T-helper 2 cell treated with Interferon-gamma antibody and Interleukin-4, amounts not matched to agents 5 μg/mL and 100 μg/mL, for 36 hours (primary cell): ENCODE results near the gene CCDC178.

Experiments used
- DNase-seq: peaks from one replicate; pipeline ENCODE4 v3.0.0; 2021; ENCODE audit warnings: low spot score
- H3K27ac Mint-ChIP-seq: one replicate; pipeline ENCODE4 v1.8.0; 2021; ENCODE audit warnings: mild to moderate bottlenecking, mixed read lengths
- H3K27me3 Mint-ChIP-seq: one replicate; pipeline ENCODE4 v1.8.0; 2021; ENCODE audit warnings: low read depth, mixed read lengths
- H3K36me3 Mint-ChIP-seq: one replicate; pipeline ENCODE4 v1.8.0; 2021; ENCODE audit warnings: low read depth, mixed read lengths
- H3K4me1 Mint-ChIP-seq: one replicate; pipeline ENCODE4 v1.8.0; 2021; ENCODE audit warnings: low read depth, mixed read lengths
- H3K4me3 Mint-ChIP-seq: one replicate; pipeline ENCODE4 v1.8.0; 2022; ENCODE audit warnings: mild to moderate bottlenecking, moderate library complexity, mixed read lengths
- H3K9me3 Mint-ChIP-seq: one replicate; pipeline ENCODE4 v1.8.0; 2021; ENCODE audit warnings: mixed read lengths

The CCDC178 gene

DNA sequence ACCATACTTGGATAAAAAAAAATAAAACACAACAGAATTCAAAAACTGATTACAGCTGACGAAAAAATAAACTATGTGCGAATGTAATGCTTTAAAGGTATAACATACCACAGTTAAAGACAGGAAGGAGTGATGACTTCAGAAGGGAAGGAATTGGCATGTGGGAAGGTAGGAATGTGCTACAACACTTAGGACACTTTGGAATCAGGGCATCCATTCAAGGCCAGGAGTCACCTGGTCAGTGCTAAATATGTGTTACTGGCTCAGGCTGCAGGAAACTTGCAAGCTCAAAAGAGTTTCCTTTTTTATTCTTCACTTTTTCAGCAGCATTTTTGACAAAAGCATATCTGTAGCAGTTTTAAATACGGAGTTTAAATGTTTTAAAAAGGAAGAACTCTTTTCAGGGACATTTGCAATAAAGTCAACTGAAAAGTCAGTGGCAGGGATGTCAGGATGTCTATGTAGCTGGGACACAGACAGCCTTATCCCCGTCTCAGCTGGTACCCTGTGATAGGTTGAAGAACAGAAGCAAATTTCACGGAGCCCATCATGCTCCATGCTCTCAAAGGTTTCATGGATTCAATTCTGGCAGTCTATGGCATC is 529.7 kb downstream of the CCDC178 start:
- Mint-ChIP-seq H3K9me3 (peaks cover 9% of the 10 kb centered on the region), H3K36me3 (no peaks in the 10 kb centered on the region), H3K4me3 (no peak overlapping the region), H3K27me3 (no peaks in the 10 kb centered on the region), H3K4me1 (no peaks in the 10 kb centered on the region), H3K27ac (no peak overlapping the region)
- no peak for DNase-seq

DNA sequence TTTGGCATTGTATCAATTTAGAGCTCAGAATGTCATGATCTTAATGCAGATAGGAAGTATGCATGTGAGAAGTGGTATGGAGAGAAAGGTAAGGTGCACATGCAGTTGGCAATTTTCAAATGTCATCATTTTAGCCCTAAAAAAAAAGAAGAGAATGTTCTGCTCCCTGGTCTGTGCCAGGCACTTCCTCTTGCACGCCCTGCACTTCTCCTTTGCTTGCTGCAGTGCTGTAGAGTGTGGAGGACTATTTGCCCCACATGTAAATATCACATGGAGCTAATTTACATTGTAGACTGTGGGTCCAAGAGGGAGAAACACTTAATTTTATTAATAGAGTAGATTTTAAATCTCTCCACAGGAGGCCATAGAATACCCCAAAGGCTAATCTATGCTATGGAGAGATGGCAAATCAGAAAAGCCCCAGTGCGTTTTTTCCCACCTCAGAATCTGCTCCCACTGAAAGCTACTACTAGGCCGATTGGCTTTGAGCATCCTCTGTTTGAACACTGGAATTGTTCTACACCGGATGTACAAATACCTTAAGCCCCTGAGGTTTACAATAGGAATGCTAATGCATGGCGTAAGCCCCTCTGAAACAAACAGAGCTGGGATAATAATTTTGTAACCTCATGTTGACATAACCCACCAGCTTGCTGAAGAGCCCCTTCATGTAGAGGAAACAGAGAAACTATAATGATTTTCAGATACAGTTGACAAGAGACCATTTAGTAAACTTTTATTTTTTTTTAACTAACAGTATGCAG is 530.5 kb downstream of the CCDC178 start:
- no peak overlapping the region for H3K27ac Mint-ChIP-seq

GRCh38 chr18:32908424-32908805 is 532.1 kb downstream of the CCDC178 start:
- no peak for DNase-seq
- Mint-ChIP-seq H3K9me3 (peaks cover 10% of the 10 kb centered on the region), H3K36me3 (no peaks in the 10 kb centered on the region), H3K27ac (no peak overlapping the region), H3K4me3 (no peak overlapping the region), H3K4me1 (no peaks in the 10 kb centered on the region), H3K27me3 (no peaks in the 10 kb centered on the region)

More for the DNA sequence above, 530.5 kb downstream of the CCDC178 start:
- H3K27me3 Mint-ChIP-seq = no peaks in the 10 kb centered on the region
- H3K4me1 Mint-ChIP-seq = no peaks in the 10 kb centered on the region
- DNase-seq = no peak
- peaks cover 10% of the 10 kb centered on the region for H3K9me3 Mint-ChIP-seq
- H3K4me3 Mint-ChIP-seq = no peak overlapping the region
- H3K36me3 Mint-ChIP-seq = no peaks in the 10 kb centered on the region

DNA sequence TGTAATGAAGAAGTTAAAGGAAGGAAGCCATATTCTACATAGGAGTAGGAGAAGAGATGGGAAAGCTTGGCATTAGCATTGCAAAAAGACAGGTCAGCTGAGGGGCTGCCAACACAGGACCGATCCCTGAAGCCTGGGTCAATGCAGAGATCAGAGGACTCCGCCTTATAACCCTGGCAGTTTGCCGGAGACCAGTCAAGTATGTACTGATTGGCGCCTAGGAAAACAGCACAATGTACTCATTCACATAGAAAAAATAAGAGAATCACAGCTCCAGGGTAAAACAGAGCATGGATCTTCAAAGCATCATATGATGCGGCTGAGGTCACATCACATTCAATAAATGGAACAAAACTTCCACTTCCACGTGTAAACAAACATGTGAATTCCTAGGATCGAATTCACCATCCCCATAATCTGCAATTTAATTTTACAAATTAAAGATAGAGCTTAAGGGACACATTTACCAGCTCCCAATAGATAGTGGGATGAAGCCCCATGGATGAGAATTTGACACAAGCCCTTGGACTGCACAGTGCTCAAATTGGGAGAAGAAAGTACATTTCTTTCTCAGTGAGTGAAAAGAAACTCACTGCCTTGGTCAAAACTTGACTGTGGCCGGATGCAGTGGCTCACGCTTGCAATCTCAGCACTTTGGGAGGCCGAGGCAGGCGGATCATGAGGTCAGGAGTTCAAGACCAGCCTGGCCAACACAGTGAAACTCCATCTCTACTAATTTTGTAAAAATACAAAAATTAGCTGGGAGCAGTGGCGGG is 532.7 kb downstream of the CCDC178 start:
- Mint-ChIP-seq H3K27me3 (no peaks in the 10 kb centered on the region), H3K27ac (no peak overlapping the region), H3K9me3 (peaks cover 10% of the 10 kb centered on the region), H3K36me3 (no peaks in the 10 kb centered on the region), H3K4me1 (no peaks in the 10 kb centered on the region), H3K4me3 (no peak overlapping the region)
- DNase-seq = no peak

GRCh38 chr18:32907311-32907585 is 533.3 kb downstream of the CCDC178 start:
- Mint-ChIP-seq H3K27me3 (no peaks in the 10 kb centered on the region), H3K4me1 (no peaks in the 10 kb centered on the region), H3K4me3 (no peak overlapping the region), H3K27ac (no peak overlapping the region), H3K9me3 (peaks cover 10% of the 10 kb centered on the region), H3K36me3 (no peaks in the 10 kb centered on the region)
- no peak for DNase-seq

DNA sequence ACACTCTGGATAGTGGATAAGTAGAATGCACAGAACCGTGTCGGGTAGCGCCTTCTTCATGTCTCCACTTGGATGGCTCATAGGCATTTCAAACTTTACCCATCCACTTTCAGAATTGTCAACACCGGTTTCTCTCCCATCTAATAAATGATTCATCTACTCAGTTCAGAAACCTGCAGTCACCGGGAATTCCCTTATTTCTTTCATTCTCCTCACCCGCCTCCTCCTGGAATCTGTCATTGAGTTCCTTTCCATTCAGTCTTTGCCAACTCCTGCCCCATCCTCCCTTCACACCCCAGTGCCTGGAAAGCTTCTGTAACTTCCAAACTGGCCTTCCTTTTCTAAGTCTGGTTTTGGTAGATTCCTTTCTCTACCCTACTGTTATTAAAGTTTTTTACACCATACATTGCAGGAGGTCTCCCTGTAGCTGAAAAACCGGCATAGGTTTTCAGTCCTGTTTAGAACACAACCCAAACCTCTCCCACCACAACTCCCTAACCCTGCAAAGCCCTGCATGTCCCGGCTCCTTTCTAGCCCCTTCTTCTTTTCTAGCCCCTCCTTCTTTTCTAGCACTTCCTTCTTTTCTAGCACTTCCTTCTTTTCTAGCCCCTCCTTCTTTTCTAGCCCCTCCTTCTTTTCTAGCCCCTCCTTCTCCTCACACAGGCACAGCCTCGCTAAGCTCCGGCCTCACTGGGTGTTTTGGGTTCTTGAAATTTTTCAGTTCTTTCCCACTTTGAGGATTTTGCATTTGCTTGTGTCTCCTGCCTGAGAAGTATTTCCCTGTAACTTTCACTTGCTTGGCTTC is 533.8 kb downstream of the CCDC178 start:
- Mint-ChIP-seq H3K4me3 (no peak overlapping the region), H3K4me1 (no peaks in the 10 kb centered on the region), H3K27ac (no peak overlapping the region), H3K27me3 (no peaks in the 10 kb centered on the region), H3K9me3 (peaks cover 10% of the 10 kb centered on the region), H3K36me3 (no peaks in the 10 kb centered on the region)
- DNase-seq = no peak

GRCh38 chr18:32905651-32906050 is 534.9 kb downstream of the CCDC178 start:
- H3K27me3 Mint-ChIP-seq = no peaks in the 10 kb centered on the region
- H3K4me1 Mint-ChIP-seq = no peaks in the 10 kb centered on the region
- H3K4me3 Mint-ChIP-seq = no peak overlapping the region
- H3K36me3 Mint-ChIP-seq = no peaks in the 10 kb centered on the region
- no peak overlapping the region for H3K27ac Mint-ChIP-seq
- no peak for DNase-seq
- peaks cover 10% of the 10 kb centered on the region for H3K9me3 Mint-ChIP-seq

- H3K4me1 Mint-ChIP-seq = no peaks in the 10 kb centered on the region
- peaks cover 10% of the 10 kb centered on the region for H3K9me3 Mint-ChIP-seq
- H3K27me3 Mint-ChIP-seq = no peaks in the 10 kb centered on the region
- H3K27ac Mint-ChIP-seq = no peak overlapping the region
- no peaks in the 10 kb centered on the region for H3K36me3 Mint-ChIP-seq
- DNase-seq = no peak
- H3K4me3 Mint-ChIP-seq = no peak overlapping the region
Observed at GRCh38 chr18:32902568-32903330, 537.8 kb downstream of the CCDC178 start.

GRCh38 chr18:32899819-32900218 is 540.7 kb downstream of the CCDC178 start:
- Mint-ChIP-seq H3K4me3 (no peak overlapping the region), H3K4me1 (no peaks in the 10 kb centered on the region), H3K27me3 (no peaks in the 10 kb centered on the region), H3K27ac (no peak overlapping the region), H3K36me3 (no peaks in the 10 kb centered on the region), H3K9me3 (peaks cover 9% of the 10 kb centered on the region)
- DNase-seq = no peak

DNA sequence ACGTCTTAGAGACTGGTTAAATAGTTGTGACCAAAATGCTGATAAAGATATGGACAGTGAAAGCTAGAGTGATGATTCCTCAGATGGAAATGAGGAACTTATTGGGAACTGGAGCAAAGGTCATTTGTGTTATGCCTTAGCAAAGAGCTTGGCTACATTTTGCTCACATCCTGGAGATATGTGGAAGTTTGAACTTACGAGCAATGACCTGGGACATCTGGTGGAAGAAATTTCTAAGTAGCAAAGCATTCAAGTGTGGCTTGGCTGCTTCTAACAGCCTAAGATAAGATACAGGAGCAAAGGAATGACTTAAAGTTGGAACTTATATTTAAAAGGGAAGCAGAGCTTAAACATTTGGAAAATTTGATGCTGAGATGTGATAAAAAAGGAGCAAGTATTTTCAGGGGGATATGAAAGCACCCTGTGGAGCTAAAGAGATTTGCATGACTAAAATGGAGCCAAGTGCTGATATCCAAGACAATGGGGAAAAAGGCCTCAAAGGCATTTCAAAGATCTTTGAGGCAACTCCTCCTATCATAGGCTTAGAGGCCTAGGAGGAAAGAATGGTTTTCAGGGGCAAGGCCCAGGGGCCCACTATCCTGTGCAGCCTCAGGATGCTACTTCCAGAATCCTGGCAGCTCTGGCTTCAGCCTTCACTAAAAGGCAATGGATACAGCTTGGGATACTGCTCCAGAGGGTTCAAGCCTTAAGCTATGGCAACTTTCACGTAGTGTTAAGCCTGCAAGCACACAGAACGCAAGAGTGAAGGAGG is 543.6 kb downstream of the CCDC178 start:
- DNase-seq = no peak
- Mint-ChIP-seq H3K36me3 (no peaks in the 10 kb centered on the region), H3K27ac (no peak overlapping the region)

GRCh38 chr18:32893915-32894314 is 546.6 kb downstream of the CCDC178 start:
- H3K27me3 Mint-ChIP-seq = no peaks in the 10 kb centered on the region
- no peaks in the 10 kb centered on the region for H3K36me3 Mint-ChIP-seq
- H3K27ac Mint-ChIP-seq = no peak overlapping the region
- DNase-seq = no peak
- no peak overlapping the region for H3K4me3 Mint-ChIP-seq
- H3K9me3 Mint-ChIP-seq = peaks cover 9% of the 10 kb centered on the region
- H3K4me1 Mint-ChIP-seq = no peaks in the 10 kb centered on the region

More for the DNA sequence above, 543.6 kb downstream of the CCDC178 start:
- no peaks in the 10 kb centered on the region for H3K4me1 Mint-ChIP-seq
- peaks cover 9% of the 10 kb centered on the region for H3K9me3 Mint-ChIP-seq
- no peaks in the 10 kb centered on the region for H3K27me3 Mint-ChIP-seq
- no peak overlapping the region for H3K4me3 Mint-ChIP-seq

GRCh38 chr18:32891797-32892196 is 548.7 kb downstream of the CCDC178 start:
- Mint-ChIP-seq H3K9me3 (peaks cover 6% of the 10 kb centered on the region), H3K4me1 (no peaks in the 10 kb centered on the region), H3K36me3 (no peaks in the 10 kb centered on the region), H3K27ac (no peak overlapping the region), H3K27me3 (no peaks in the 10 kb centered on the region), H3K4me3 (no peak overlapping the region)
- no peak for DNase-seq

DNA sequence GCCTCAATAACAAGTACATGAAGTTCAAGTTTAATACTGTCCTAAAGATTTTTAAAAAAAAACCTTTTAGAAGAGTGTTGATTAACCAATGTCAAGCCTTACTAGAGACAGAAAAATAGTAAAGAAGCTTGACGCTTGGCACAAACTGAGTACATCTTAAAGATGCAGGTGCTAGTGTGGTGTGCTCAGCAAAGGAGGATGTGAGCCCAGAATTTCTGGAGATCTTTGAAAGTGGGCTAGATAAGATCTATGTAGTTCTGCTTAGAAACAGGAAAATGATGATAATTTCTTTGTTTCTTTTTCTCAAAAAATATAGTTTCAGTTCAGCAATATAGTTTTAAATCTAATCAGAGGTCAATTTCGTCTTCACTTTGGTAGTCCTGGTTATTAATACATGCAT is 549.4 kb downstream of the CCDC178 start:
- Mint-ChIP-seq H3K36me3 (no peaks in the 10 kb centered on the region), H3K27me3 (no peaks in the 10 kb centered on the region), H3K4me3 (no peak overlapping the region), H3K4me1 (no peaks in the 10 kb centered on the region), H3K27ac (no peak overlapping the region), H3K9me3 (no peaks in the 10 kb centered on the region)
- DNase-seq = no peak
